ENCODE results near the gene TBC1D1.

- TF ChIP-seq BACH2 (CRISPR knock-in tag; IDR thresholded peaks at IDR 0.05; ENCODE audit: borderline replicate concordance) = no peak
- TF ChIP-seq ARNTL (CRISPR knock-in tag; IDR thresholded peaks at IDR 0.05; ENCODE audit: borderline replicate concordance, low read depth) = no peak
- no peak for TF ChIP-seq CREB5 (CRISPR knock-in tag; IDR thresholded peaks at IDR 0.05; ENCODE audit: low read depth)
- no peak for TF ChIP-seq CSDC2 (CRISPR knock-in tag; IDR thresholded peaks at IDR 0.05)
- no peak for TF ChIP-seq RARB (CRISPR knock-in tag; IDR thresholded peaks at IDR 0.05)
- TF ChIP-seq GLIS3 (CRISPR knock-in tag; IDR thresholded peaks at IDR 0.05) = no peak
- TF ChIP-seq ESRRG (CRISPR knock-in tag; IDR thresholded peaks at IDR 0.05) = no peak
- TF ChIP-seq PATZ1 (CRISPR knock-in tag; IDR thresholded peaks at IDR 0.05; ENCODE audit: borderline replicate concordance) = no peak
- no peak for TF ChIP-seq TCF4 (CRISPR knock-in tag; IDR thresholded peaks at IDR 0.05; ENCODE audit: borderline replicate concordance)
- TF ChIP-seq ISL1 (CRISPR knock-in tag; IDR thresholded peaks at IDR 0.05) = no peak
Measured at GRCh38 chr4:38068107-38068506, 177.2 kb downstream of the TBC1D1 start.
